Gastroesophageal sphincter (tissue), 4 donors: ENCODE results near the gene BOLA2. TPM values are rescaled to one million over a fixed set of nuclear protein-coding genes. Genes with fewer than 3 reads are reported as not detected.
"Not testable (repeated sequence)": the region's sequence is repeated elsewhere in the genome, so short reads cannot be mapped to it uniquely, and the experiment has no call there.

Experiments
- ATAC-seq: fragments of 150-250 bp; one replicate; pipeline ENCODE4 v1.9.1; 2016; ENCODE audit warnings: mild to moderate bottlenecking, moderate library complexity
- H3K27ac ChIP-seq, 4 donors: fragments of 200-600 bp; sonication (generic) in 3 of 4; 1 replicate in 3 of 4; 2 replicates in 1 of 4; pipeline ENCODE4 v1.5.1; 2016 to 2019
- H3K27me3 ChIP-seq: fragments of 200-600 bp; sonication (generic); one replicate; pipeline ENCODE4 v1.5.1; 2019
- H3K36me3 ChIP-seq, 2 donors: fragments of 200-600 bp; sonication (generic); one replicate each; pipeline ENCODE4 v1.5.1; 2019; ENCODE audit warnings: control low read depth in 1 of 2
- H3K4me1 ChIP-seq, 3 donors: fragments of 200-600 bp; sonication (generic); 1 replicate in 2 of 3; 2 replicates in 1 of 3; pipeline ENCODE4 v1.5.1; 2016 to 2019; ENCODE audit warnings: control low read depth in 2 of 3
- H3K4me3 ChIP-seq, 2 donors: fragments of 200-600 bp; sonication (generic); one replicate each; pipeline ENCODE4 v1.5.1; 2019; ENCODE audit warnings: mild to moderate bottlenecking in 1 of 2, moderate library complexity in 1 of 2
- H3K9me3 ChIP-seq, 3 donors: fragments of 200-600 bp; sonication (generic); one replicate each; pipeline ENCODE4 v1.5.1; 2017 to 2019; ENCODE audit warnings: control low read depth in 2 of 3
- WGBS, 2 donors: methylation state at CpG; one replicate each; pipeline ENCODE4 v1.1.5; 2018; ENCODE audit warnings: low coverage in 1 of 2; 5-methylcytosine and 5-hydroxymethylcytosine counted together
- small RNA-seq, 4 donors: library from RNA; depleted of rRNA; stranded (forward); fragments of <200 nt; gene quantifications; one replicate each; pipeline ENCODE3, GENCODE V24; 2016
- total RNA-seq, 4 donors: library from RNA; depleted of rRNA; stranded (reverse); fragments of >200 nt; gene quantifications; one replicate each; pipeline ENCODE4 v1.1.0, GENCODE V29; 2016

The BOLA2 gene
- total RNA-seq, 4 donors from 2014 or later: 5.4 to 8.4 (median 7.4) TPM

- H3K4me3 ChIP-seq, H3K27me3 ChIP-seq, H3K4me1 ChIP-seq, H3K36me3 ChIP-seq, H3K9me3 ChIP-seq, ATAC-seq, H3K27ac ChIP-seq: not testable (repeated sequence)
- 91% methylated on average over 3 of the region's 3 CpGs; no CpG with 5 or more reads in 1 of the 2 donors for WGBS, 2 donors
These were observed 28.8 kb downstream of the BOLA2 start for GRCh38 chr16:29425390-29425789.

- H3K36me3 ChIP-seq, ATAC-seq, H3K27ac ChIP-seq, H3K27me3 ChIP-seq, H3K9me3 ChIP-seq, H3K4me1 ChIP-seq, H3K4me3 ChIP-seq: not testable (repeated sequence)
- WGBS, 2 donors: 97% methylated on average over 2 of the region's 2 CpGs; no CpG with 5 or more reads in 1 of the 2 donors
These were observed 30.6 kb downstream of the BOLA2 start for GRCh38 chr16:29423587-29423986.

- H3K36me3 ChIP-seq, ATAC-seq, H3K27ac ChIP-seq, H3K9me3 ChIP-seq, H3K27me3 ChIP-seq, H3K4me3 ChIP-seq, H3K4me1 ChIP-seq: not testable (repeated sequence)
- 75% methylated on average over 4 of the region's 7 CpGs; no CpG with 5 or more reads in 1 of the 2 donors for WGBS, 2 donors
These were observed 48.9 kb downstream of the BOLA2 start for GRCh38 chr16:29405249-29405648.

Small RNAs within 50 kb of the gene (small RNA-seq; reads per million reads assigned to genes)
- 0 reads per million in 4 donors for gene AC133555.2

Other genes with a start within 250 kb of the BOLA2 start
- gene NPIPB11, start 47.6 kb downstream of the BOLA2 start, total RNA-seq: under 1 TPM; 0.19 to 0.45 (median 0.36) TPM
- 10 to 100 TPM; 11.4 to 30.7 (median 19.4) TPM for gene SLX1B, start 182 bp upstream of the BOLA2 start, total RNA-seq
- 10 to 100 TPM; 10.3 to 22.2 (median 14.8) TPM for gene SULT1A4, start 5.6 kb upstream of the BOLA2 start, total RNA-seq
- gene NPIPB12, start 52.1 kb upstream of the BOLA2 start, total RNA-seq: 100 to 1,000 TPM in 1 of 4 donors, 10 to 100 TPM in 2, 1 to 10 TPM in 1; 8.0 to 139 (median 42.1) TPM
- gene SPN, start 208.9 kb upstream of the BOLA2 start, total RNA-seq: 1 to 10 TPM in 3 of 4 donors, not detected in 1; 1.2 to 2.3 (median 2.0) TPM
- gene QPRT, start 224.8 kb upstream of the BOLA2 start, total RNA-seq: 1 to 10 TPM in 3 of 4 donors, under 1 TPM in 1; 0.62 to 6.7 (median 4.3) TPM